Activated CD4-positive, alpha-beta T cell treated with anti-CD3 and anti-CD28 coated beads, Interleukin-10, Interleukin-2, amounts not matched to agents 100 ng/mL and 50 ng/mL, durations not matched to agents 16 hours and 8 hours (primary cell): ENCODE data around the gene CCT6A.
"Not testable (repeated sequence)": the region's sequence is repeated elsewhere in the genome, so short reads cannot be mapped to it uniquely, and the experiment has no call there.

Source experiments
- DNase-seq: peaks from one replicate; pipeline ENCODE4 v3.0.0-alpha.2; 2020

The CCT6A gene

GRCh38 chr7:56051339-56052191 is at the start of gene CCT6A, which contains the start of gene PSPH:
Gene CCT6A (plus strand): TSS chr7:56051765. CDS start chr7:56051849, 84 bp downstream.
Gene PSPH (minus strand): TSS chr7:56051444. CDS start chr7:56021212, 30,232 bp downstream.
- peak; percentile 98 for DNase-seq

GRCh38 chr7:56003749-56004148 is 47.8 kb upstream of the CCT6A start:
- no peak for DNase-seq

DNA sequence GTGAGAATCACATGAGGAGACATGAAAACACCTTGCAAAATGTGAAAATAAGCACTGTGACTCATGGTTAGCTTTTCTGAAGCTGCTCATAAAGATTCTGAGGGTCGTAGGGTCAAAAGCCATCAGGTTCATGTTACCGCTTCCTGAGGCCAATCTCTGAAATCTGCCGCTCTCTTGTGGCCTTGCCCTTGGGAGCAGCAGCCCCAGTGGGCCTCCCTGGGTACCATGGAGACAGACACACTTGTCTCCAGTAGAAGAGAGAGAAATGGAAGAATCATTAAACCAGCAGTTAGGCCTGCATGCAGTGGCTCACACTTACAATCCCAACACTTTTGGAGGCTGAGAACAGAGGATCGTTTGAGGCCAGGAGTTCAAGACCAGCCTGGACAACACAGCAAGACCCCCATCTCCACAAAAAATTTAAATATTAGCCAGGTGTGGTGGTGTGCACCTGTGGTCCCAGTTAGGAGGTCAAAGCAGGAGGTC is 44.4 kb upstream of the CCT6A start:
- no peak for DNase-seq

- no peak for DNase-seq
Measured at GRCh38 chr7:56007891-56008290, 43.7 kb upstream of the CCT6A start.

- no peak for DNase-seq
Measured at GRCh38 chr7:56009695-56010094, 41.9 kb upstream of the CCT6A start.

GRCh38 chr7:56017015-56017414 is 34.5 kb upstream of the CCT6A start:
- not testable (repeated sequence) for DNase-seq

- no peak for DNase-seq
Measured at GRCh38 chr7:56019501-56019900, 32.1 kb upstream of the CCT6A start.

GRCh38 chr7:56023500-56023899 is 28.1 kb upstream of the CCT6A start:
- DNase-seq = no peak

DNA sequence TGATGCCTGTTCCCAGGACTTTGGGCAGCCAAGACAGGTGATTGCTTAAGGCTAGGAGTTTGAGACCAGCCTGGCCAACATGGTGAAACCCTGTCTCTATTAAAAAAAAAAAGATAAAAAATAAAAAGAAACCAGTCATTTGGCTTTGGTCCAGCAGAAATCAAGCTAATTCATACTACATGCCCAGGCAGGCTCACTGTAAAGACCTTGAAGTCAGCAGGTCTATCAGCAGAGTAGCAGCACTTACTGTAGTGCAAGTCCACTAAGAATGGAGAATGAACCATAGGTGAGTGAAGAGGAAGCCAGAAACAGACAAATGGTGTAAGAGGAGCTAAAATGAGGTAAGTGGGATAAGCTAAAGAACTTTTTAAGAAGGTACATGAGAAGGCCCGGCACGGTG is 25.0 kb upstream of the CCT6A start:
- no peak for DNase-seq

DNA sequence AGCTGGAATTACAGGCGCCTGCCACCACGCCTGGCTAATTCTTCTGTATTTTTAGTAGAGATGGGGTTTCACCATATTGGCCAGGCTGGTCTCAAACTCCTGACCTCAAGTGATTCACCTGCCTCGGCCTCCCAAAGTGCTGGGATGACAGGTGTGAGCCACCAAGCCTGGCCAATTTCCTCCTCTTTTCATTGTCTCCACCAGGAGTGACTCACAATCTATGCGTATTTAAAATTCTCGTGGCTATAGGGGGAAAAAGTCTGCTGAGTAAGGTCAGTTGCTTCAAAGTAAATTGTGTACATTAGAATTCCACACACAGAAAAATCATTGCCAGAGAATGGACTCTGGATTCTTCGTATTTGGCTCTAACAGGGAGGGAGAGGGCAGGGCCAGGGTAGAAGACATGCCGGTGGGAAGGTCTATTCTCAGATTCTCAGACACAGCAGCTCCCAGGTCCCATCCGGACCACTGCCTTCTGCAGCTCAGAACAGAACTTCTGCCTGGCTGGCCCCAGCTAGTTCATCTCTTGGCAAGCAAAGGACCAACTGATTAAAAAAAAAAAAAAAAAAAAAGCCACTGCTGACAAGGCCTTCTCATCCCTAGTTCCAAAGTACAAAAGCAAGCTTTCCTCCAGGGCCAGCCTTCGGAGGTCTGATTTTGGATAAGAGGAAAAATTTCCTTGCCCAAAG is 22.5 kb upstream of the CCT6A start:
- no peak for DNase-seq

GRCh38 chr7:56030340-56030739 is 21.2 kb upstream of the CCT6A start:
- DNase-seq = no peak

GRCh38 chr7:56031556-56031955 is 20.0 kb upstream of the CCT6A start:
- not testable (repeated sequence) for DNase-seq

GRCh38 chr7:56032578-56032977 is 19.0 kb upstream of the CCT6A start:
- DNase-seq = not testable (repeated sequence)

GRCh38 chr7:56033671-56034432 is 17.7 kb upstream of the CCT6A start:
- DNase-seq = peak; percentile 89

DNA sequence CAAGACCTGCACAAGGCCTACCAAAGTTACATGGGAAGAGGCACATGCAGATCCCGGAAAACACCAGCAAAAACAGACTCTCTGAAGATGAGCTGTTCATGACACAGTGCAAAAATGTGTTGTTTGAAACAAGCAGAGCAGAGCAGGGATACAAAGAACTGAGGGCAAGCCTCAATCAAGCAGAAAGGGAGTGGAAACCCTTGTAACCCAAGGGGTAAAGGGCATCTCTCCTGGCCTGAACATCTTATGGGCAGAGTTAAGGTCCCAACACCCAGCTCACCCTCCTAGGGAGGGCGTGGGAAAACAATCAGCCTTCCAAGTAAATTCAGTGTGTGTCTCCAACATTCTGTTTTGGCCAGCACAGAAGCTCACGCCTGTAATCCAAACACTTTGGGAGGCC is 10.8 kb upstream of the CCT6A start:
- no peak for DNase-seq

DNA sequence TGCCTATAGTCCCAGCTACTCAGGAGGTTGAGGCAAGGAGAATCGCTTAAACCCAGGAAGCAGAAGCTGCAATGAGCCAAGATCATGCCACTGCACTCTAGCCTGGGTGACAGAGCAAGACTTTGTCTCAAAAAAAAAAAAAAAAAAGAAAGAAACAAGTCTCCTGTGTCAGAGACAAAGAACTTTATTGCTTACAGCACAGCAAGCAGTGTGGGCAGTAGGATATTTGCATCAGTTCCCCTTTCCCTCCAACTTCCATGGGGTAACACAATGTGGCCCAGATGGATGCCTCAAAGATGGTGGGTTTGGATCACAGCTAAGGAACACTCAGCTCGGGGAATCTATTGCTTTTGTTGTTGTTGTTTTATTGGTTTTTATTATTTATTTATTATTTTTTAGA is 5.8 kb upstream of the CCT6A start:
- DNase-seq = not testable (repeated sequence)

GRCh38 chr7:56046721-56047445 is 4.7 kb upstream of the CCT6A start:
- DNase-seq = no peak

DNA sequence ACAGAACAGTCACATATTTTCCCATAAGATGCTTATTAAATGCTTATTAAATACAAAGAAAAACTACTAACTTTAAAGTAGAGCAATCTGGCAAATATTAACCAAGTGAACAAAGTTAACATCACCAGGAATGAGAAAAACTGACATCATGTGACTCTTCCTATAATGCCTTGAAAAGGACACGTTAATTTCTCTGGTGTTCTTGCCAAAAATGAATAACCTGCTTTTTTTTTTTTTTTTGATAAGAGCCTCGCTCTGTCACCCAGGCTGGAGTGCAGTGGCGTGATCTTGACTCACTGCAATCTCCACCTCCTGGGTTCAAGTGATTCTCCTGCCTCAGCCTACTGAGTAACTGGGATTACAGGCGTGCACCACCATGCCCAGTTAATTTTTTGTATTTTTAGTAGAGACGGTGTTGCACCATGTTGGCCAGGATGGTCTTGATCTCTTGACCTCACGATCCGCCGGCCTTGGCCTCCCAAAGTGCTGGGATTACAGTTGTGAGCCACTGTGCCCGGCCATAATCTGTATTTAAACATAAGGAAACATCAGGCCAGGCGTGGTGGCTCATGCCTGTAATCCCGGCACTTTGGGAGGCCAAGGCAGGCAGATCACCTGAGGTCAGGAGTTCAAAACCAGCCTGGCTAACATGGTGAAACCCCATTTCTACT is 4.0 kb upstream of the CCT6A start:
- not testable (repeated sequence) for DNase-seq

- no peak for DNase-seq
Measured at GRCh38 chr7:56048245-56048644, 3.3 kb upstream of the CCT6A start.

DNA sequence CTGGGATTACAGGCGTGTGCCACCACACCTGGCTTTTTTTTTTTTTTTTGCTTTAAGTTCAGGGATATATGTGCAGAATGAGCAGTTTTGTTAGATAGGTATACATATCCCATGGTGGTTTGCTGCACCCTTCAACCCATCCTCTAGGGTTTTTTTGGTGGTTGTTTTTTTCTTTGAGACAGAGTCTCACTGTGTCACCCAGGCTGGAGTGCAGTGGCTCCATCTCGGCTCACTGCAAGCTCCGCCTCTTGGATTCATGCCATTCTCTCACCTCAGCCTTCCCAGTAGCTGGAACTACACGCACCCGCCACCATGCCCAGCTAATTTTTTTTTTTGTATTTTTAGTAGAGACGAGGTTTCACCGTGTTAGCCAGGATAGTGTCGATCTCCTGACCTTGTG is 2.8 kb upstream of the CCT6A start:
- peak; percentile 4 for DNase-seq

DNA sequence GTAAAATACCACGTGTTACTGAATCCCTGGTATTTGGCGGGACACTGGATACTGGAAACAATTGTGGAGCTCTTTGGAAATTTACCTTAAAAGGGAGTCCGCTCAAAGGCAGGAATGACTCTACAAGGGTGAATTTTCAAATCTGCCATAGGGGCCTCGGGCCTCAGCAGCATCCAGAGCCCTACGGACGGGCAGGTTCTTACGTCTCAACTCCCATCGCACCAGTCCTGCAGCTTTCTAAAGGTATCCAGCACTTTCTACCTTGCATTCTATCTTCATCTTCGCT is 569 bp upstream of the CCT6A start:
- DNase-seq = no peak

DNA sequence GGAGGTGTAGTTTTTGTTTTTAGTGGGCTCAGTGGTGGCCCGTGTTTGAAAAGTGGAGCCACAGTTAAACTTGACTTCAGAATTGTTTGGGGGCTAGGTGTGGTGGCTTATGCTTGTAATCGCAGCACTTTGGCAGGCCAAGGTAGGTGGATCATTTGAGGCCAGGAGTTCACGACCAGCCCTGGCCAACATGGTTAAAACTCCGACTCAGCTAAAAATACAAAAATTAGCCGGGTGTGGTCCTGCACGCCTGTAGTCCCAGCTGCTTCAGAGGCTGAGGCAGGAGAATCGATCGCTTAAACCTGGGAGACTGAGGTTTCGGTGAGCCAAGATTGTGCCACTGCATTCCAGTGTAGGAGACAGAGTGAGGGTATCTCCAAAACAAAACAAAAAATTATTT is 1.8 kb downstream of the CCT6A start:
- DNase-seq = no peak
